LNCaP clone FGC (cell line): Measurements from ENCODE around the gene TMEM176A.
A peak's percentile ranks its signal among the peaks of the same experiment; 100 is the strongest.

Source experiments
- DNase-seq: peaks from one replicate; pipeline ENCODE4 v3.0.0-alpha.2; 2011; ENCODE audit warnings: low read depth
- H3K4me3 ChIP-seq: 2 replicates; pipeline ENCODE4 v1.5.1; 2011; ENCODE audit warnings: mild to moderate bottlenecking, low read depth, low read length, control low read depth
- TF ChIP-seq, protein P1 (sequence below): IDR thresholded peaks from 2 replicates; pipeline ENCODE4 v1.5.1; 2012; ENCODE audit warnings: mild to moderate bottlenecking; ENCODE audit not compliant: control insufficient read depth, insufficient read depth; ENCODE audit errors: extremely low read depth

TMEM176A gene, protein sequence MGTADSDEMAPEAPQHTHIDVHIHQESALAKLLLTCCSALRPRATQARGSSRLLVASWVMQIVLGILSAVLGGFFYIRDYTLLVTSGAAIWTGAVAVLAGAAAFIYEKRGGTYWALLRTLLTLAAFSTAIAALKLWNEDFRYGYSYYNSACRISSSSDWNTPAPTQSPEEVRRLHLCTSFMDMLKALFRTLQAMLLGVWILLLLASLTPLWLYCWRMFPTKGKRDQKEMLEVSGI

DNA sequence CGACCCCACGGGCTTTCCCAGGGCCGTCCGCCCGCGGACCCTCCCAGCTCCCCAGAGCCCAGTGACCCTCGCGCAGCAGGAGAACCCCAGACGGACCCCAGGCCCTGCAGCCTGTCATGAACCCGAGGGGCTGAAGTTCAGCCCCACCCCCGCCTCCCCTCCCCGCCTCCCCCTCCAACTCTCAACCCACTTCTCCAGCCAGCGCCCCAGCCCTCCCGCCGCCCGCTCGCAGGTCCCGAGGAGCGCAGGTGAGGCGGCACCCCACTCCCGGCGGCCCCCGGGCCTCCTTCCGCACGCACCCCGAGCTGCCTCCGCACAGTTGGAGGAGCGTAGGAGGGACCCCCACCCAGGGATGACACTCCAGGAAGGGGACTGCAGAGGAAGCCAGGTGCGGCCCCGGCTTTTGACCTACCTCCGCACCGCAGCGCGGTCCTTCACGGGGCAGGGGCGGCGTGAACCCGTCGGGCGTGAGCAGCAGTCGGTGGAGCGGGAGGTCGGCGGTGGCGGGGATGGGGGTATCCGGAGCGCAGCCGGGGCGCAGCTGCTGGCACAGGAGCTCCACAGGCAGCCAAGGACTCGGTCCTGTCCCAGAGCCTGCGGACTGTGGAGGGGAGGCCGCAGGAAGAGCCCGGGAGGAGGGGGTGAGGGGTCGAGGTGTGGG is at the start of gene TMEM176A:
Gene TMEM176A (plus strand): TSS at position 189 of the 661 bp plus-strand sequence. CDS start 782 bp downstream, outside the sequence.
- TF ChIP-seq, protein P1, sequence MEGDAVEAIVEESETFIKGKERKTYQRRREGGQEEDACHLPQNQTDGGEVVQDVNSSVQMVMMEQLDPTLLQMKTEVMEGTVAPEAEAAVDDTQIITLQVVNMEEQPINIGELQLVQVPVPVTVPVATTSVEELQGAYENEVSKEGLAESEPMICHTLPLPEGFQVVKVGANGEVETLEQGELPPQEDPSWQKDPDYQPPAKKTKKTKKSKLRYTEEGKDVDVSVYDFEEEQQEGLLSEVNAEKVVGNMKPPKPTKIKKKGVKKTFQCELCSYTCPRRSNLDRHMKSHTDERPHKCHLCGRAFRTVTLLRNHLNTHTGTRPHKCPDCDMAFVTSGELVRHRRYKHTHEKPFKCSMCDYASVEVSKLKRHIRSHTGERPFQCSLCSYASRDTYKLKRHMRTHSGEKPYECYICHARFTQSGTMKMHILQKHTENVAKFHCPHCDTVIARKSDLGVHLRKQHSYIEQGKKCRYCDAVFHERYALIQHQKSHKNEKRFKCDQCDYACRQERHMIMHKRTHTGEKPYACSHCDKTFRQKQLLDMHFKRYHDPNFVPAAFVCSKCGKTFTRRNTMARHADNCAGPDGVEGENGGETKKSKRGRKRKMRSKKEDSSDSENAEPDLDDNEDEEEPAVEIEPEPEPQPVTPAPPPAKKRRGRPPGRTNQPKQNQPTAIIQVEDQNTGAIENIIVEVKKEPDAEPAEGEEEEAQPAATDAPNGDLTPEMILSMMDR, result no peak
- no peak for DNase-seq
- H3K4me3 ChIP-seq, result no peak within 1 kb of the TSS

DNA sequence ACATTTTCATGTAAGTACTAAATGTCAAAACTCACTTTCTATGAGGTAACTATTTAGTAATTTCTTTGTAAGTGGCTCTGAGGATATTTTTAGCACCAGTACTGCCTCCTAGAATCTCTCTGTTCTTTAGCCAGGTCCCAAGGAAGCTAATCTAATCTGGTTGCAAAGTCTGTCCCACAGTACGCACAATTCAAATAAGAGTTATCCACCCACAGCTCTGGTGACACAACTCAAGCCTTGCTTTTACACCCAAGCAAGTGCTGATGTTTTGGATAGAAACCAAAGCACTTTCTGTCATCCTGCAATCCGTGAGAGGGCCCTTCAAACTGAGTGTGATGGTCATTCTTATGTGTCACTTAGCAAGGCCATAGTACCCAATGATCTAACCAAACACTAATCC is 48.9 kb upstream of the TMEM176A start:
- no peak for DNase-seq
- TF ChIP-seq, protein P1, result no peak
- no peak overlapping the region for H3K4me3 ChIP-seq

DNA sequence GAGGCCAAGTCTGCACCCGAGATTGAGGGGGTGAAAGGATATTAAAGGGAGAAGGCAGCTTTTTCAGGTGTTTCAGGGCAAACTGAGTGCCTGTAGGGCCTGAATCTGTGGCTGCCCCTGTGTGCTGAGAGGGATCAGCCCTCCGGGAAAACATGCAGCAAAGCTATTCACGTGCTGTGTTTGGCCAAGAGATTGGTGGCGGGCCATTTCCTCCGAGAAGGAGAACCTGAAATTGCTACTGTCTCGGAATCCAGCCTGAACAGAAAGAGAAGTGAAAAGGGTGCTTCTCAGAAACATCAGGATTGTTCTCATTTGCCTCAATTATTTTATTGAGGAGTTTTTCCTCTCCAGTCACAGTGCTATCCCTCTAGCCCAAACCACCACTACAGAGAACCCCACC is 47.3 kb upstream of the TMEM176A start:
- no peak for DNase-seq
- H3K4me3 ChIP-seq, result no peak overlapping the region

DNA sequence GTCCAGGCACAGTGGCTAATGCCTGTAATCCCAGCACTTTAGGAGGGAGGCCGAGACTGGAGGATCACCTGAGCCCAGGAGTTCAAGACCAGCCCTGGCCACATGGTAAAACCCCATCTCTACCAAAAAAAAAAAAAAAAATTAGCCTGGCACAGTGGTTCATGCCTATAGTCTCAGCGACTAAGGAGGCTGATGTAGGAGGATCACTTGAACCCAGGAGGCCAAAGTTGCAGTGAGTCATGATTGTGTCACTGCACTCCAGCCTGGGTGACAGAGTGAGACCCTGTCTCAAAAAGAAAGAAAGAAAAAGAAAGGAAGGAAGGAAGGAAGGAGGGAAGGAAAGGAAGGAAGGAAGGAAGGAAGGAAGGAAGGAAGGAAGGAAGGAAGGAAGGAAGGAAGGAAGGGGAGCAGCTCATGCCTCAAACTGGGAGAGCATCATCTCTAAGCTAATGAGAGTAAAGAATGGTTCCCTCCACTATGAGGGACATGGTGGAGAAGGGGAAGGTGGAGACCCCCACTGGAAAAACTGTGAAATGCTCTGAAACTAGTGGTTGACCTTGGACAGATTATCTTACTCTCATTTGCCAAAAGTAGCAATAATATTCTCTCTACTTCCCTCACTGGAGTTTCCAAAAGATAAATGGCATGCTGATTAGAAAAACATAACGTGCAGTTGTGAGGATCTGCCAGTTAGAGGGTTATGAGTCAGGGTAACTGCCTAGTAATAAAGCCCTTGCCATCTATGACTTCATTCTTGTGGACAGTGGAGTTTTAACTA is 46.6 kb upstream of the TMEM176A start:
- no peak for DNase-seq
- no peak overlapping the region for H3K4me3 ChIP-seq
- TF ChIP-seq, protein P1, result peak; percentile 25

More for the DNA sequence above, 47.3 kb upstream of the TMEM176A start:
- TF ChIP-seq, protein P1, result no peak

DNA sequence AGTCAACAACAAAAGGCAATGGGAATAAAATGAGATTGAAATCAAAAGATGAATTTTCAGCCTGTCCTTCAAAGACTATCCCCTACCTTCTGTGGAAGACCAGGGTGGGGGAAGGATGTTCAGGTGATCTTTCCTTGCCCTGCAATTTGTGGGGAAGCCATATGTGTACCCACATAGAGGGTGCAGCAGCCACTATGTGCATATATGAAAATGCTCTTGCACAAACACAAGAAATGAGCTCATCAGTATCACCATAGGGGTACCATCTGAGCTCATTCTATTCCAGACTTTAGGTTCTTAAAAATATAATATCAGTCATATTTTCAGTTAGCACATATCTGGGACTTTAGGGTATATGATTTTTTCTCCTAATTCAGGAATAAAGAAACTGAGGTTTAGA is 45.6 kb upstream of the TMEM176A start:
- no peak overlapping the region for H3K4me3 ChIP-seq
- TF ChIP-seq, protein P1, result no peak
- DNase-seq, result no peak

DNA sequence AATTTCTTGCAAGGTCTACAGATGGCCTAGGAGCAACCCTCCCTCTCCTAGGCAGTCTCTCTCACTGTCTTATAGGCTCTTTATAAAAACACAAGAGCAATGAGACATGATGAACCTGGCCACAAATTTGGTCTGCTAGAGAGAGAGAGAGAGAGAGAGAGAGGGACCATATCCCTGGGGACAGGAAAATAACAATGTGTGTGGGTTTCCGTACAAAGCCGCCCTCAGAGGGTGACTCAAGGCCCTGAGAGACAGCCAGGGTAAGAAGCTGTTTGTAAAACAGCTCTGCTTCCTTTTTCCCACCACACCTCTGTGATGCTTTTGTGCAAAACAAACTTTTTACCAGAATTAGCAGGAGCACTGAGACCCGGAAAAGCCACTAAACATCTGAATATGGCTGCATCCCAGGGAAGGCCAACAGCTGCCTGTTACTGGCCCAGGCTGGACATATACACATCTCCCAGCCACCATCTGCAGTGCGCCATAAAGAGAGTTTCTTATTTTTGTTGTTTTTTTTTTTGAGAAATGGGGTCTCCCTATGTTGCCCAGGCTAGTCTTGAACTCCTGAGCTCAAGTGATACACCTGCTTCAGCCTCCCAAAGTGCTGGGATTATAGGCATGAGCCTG is 45.0 kb upstream of the TMEM176A start:
- H3K4me3 ChIP-seq, result no peak overlapping the region
- TF ChIP-seq, protein P1, result no peak
- DNase-seq, result no peak
